Measurements from ENCODE around the gene PTPRM. TPM values are rescaled to one million over a fixed set of nuclear protein-coding genes. Genes with fewer than 3 reads are reported as not detected.

The PTPRM gene
- polyA plus RNA-seq, 1 donor from 2014 or later, result 126 TPM

DNA sequence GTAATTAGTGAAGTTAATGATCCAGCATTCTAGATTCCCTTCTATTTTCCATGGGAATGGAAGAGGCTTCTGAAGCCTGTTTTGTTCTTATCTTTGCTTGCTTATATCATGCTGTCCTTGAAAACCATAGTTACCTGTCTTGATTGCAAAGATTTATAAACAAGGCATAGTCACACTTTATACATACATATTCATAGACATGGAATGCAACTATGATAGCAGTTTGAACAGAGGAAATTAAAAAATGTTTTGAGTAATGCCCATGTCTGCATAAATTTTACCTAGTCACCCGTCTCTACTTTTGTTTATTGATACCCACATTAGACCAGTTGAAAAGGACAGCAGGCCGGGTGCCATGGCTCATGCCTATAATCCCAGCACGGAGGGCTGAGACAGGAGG, 289.0 kb downstream of the PTPRM start (continued):
- TF ChIP-seq RAD21 (conservative IDR thresholded peaks at IDR 0.05), result no peak

- no peaks in the 10 kb centered on the region for H4K20me1 ChIP-seq (ENCODE audit: insufficient read depth)
Measured at GRCh38 chr18:7856733-7857132, 289.6 kb downstream of the PTPRM start.

GRCh38 chr18:7857562-7857961, 290.4 kb downstream of the PTPRM start:
- H4K20me1 ChIP-seq (ENCODE audit: insufficient read depth), result no peaks in the 10 kb centered on the region
- H3K27ac ChIP-seq (ENCODE audit: low read length), result no peak overlapping the region
- no peaks in the 10 kb centered on the region for H3F3A ChIP-seq (ENCODE audit: insufficient read depth, low read length, poor library complexity, severe bottlenecking)
- H2AFZ ChIP-seq (ENCODE audit: low read depth, low read length), result no peak overlapping the region
- H3K79me2 ChIP-seq (replicated peaks; ENCODE audit: insufficient read depth, low read length), result no peaks in the 10 kb centered on the region
- H3K27me3 ChIP-seq (ENCODE audit: insufficient read depth, low read depth, low read length), result no peaks in the 10 kb centered on the region
- no peak overlapping the region for H3K4me3 ChIP-seq (ENCODE audit: low read length)
- H3K36me3 ChIP-seq (ENCODE audit: insufficient read depth, low read length), result no peaks in the 10 kb centered on the region
- H3K9me3 ChIP-seq (ENCODE audit: low read length), result no peaks in the 10 kb centered on the region
- no peaks in the 10 kb centered on the region for H3K9me2 ChIP-seq (ENCODE audit: insufficient read depth, low read length)
- no peak for TF ChIP-seq EP300 (conservative IDR thresholded peaks at IDR 0.05; ENCODE audit: poor library complexity, severe bottlenecking)
- TF ChIP-seq, protein P1, sequence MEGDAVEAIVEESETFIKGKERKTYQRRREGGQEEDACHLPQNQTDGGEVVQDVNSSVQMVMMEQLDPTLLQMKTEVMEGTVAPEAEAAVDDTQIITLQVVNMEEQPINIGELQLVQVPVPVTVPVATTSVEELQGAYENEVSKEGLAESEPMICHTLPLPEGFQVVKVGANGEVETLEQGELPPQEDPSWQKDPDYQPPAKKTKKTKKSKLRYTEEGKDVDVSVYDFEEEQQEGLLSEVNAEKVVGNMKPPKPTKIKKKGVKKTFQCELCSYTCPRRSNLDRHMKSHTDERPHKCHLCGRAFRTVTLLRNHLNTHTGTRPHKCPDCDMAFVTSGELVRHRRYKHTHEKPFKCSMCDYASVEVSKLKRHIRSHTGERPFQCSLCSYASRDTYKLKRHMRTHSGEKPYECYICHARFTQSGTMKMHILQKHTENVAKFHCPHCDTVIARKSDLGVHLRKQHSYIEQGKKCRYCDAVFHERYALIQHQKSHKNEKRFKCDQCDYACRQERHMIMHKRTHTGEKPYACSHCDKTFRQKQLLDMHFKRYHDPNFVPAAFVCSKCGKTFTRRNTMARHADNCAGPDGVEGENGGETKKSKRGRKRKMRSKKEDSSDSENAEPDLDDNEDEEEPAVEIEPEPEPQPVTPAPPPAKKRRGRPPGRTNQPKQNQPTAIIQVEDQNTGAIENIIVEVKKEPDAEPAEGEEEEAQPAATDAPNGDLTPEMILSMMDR (IDR thresholded peaks at IDR 0.05; ENCODE audit: poor library complexity, severe bottlenecking), result no peak
- no peak for TF ChIP-seq RAD21 (conservative IDR thresholded peaks at IDR 0.05)
- no peak overlapping the region for H3K9ac ChIP-seq (ENCODE audit: low read length)
- H3K4me2 ChIP-seq (ENCODE audit: low read length), result no peak overlapping the region

More at GRCh38 chr18:7856733-7857132, 289.6 kb downstream of the PTPRM start:
- Histone ChIP-seq H3K9me3 (ENCODE audit: low read length) (no peaks in the 10 kb centered on the region), H3K4me2 (ENCODE audit: low read length) (no peak overlapping the region), H3K36me3 (ENCODE audit: insufficient read depth, low read length) (no peaks in the 10 kb centered on the region), H2AFZ (ENCODE audit: low read depth, low read length) (no peak overlapping the region), H3K79me2 (replicated peaks; ENCODE audit: insufficient read depth, low read length) (no peaks in the 10 kb centered on the region), H3K4me3 (ENCODE audit: low read length) (no peak overlapping the region), H3K27me3 (ENCODE audit: insufficient read depth, low read depth, low read length) (no peaks in the 10 kb centered on the region), H3K9me2 (ENCODE audit: insufficient read depth, low read length) (no peaks in the 10 kb centered on the region), H3K27ac (ENCODE audit: low read length) (no peak overlapping the region), H3F3A (ENCODE audit: insufficient read depth, low read length, poor library complexity, severe bottlenecking) (no peaks in the 10 kb centered on the region), H3K9ac (ENCODE audit: low read length) (no peak overlapping the region)
- TF ChIP-seq POLR2AphosphoS5 (IDR thresholded peaks at IDR 0.05) (no peak), SMC3 (conservative IDR thresholded peaks at IDR 0.05; ENCODE audit: poor library complexity) (no peak), MXI1 (conservative IDR thresholded peaks at IDR 0.05; ENCODE audit: poor library complexity, severe bottlenecking) (no peak), RAD21 (conservative IDR thresholded peaks at IDR 0.05) (no peak), EP300 (conservative IDR thresholded peaks at IDR 0.05; ENCODE audit: poor library complexity, severe bottlenecking) (no peak), TAF1 (IDR thresholded peaks at IDR 0.05; ENCODE audit: low read depth) (no peak), EZH2 (IDR thresholded peaks at IDR 0.05; ENCODE audit: borderline replicate concordance, insufficient read depth, low read length, poor library complexity, severe bottlenecking) (no peak)
- TF ChIP-seq, protein P2, sequence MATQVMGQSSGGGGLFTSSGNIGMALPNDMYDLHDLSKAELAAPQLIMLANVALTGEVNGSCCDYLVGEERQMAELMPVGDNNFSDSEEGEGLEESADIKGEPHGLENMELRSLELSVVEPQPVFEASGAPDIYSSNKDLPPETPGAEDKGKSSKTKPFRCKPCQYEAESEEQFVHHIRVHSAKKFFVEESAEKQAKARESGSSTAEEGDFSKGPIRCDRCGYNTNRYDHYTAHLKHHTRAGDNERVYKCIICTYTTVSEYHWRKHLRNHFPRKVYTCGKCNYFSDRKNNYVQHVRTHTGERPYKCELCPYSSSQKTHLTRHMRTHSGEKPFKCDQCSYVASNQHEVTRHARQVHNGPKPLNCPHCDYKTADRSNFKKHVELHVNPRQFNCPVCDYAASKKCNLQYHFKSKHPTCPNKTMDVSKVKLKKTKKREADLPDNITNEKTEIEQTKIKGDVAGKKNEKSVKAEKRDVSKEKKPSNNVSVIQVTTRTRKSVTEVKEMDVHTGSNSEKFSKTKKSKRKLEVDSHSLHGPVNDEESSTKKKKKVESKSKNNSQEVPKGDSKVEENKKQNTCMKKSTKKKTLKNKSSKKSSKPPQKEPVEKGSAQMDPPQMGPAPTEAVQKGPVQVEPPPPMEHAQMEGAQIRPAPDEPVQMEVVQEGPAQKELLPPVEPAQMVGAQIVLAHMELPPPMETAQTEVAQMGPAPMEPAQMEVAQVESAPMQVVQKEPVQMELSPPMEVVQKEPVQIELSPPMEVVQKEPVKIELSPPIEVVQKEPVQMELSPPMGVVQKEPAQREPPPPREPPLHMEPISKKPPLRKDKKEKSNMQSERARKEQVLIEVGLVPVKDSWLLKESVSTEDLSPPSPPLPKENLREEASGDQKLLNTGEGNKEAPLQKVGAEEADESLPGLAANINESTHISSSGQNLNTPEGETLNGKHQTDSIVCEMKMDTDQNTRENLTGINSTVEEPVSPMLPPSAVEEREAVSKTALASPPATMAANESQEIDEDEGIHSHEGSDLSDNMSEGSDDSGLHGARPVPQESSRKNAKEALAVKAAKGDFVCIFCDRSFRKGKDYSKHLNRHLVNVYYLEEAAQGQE (IDR thresholded peaks at IDR 0.05; ENCODE audit: borderline replicate concordance), result no peak
- TF ChIP-seq, protein P1 (IDR thresholded peaks at IDR 0.05; ENCODE audit: poor library complexity, severe bottlenecking), result no peak
